NB4 (cell line): Measurements from ENCODE around the gene MCEE.
"Not testable (repeated sequence)": the region's sequence is repeated elsewhere in the genome, so short reads cannot be mapped to it uniquely, and the experiment has no call there.

Experiments used
- CTCF ChIP-seq: IDR thresholded peaks from one replicate; pipeline ENCODE4 v1.5.1; 2012; ENCODE audit warnings: low read depth, low read length
- MYC ChIP-seq: IDR thresholded peaks from 2 replicates; pipeline ENCODE4 v1.6.1; 2011; ENCODE audit warnings: low read depth, low read length
- POLR2A ChIP-seq: IDR thresholded peaks from 2 replicates; pipeline ENCODE4 v1.6.1; 2011; ENCODE audit warnings: mild to moderate bottlenecking; ENCODE audit not compliant: insufficient read length; ENCODE audit errors: extremely low read depth

GRCh38 chr2:71085325-71086003 is 44.6 kb downstream of the MCEE start:
- TF ChIP-seq CTCF, MYC, POLR2A: not testable (repeated sequence)
